ENCODE measurements around the gene FBLIM1.

FBLIM1 gene, protein sequence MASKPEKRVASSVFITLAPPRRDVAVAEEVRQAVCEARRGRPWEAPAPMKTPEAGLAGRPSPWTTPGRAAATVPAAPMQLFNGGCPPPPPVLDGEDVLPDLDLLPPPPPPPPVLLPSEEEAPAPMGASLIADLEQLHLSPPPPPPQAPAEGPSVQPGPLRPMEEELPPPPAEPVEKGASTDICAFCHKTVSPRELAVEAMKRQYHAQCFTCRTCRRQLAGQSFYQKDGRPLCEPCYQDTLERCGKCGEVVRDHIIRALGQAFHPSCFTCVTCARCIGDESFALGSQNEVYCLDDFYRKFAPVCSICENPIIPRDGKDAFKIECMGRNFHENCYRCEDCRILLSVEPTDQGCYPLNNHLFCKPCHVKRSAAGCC

GRCh38 chr1:15758343-15758931 lies at the start of gene FBLIM1:
Gene FBLIM1, plus strand, starts transcription at chr1:15758795. Its CDS starts 6,189 bp downstream, at chr1:15764984.
- no peak for FAIRE-seq

- FAIRE-seq = no peak
These were observed 49.4 kb upstream of the FBLIM1 start for GRCh38 chr1:15709226-15709625.

DNA sequence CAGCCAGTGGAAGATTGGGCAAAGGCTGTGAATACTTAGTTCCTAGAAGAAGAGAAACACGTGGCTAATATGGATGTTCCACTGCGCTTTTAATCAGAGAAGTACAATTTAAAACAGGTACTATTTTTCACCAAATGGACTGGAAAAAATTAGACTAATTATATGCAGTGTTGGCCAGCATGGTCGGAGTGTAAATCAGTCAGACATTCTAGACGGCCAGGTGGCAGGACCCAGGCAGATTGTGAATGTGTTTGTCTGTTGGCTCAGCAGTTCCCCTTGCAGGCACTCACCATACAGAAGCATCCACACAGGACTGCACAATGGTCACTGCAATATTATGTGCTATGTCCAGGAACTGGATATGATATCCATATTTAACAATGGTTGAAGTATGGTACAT lies 46.4 kb upstream of the FBLIM1 start:
- no peak for FAIRE-seq

- no peak for FAIRE-seq
These were observed 44.0 kb upstream of the FBLIM1 start for GRCh38 chr1:15714406-15715136.

- no peak for FAIRE-seq
These were observed 41.0 kb upstream of the FBLIM1 start for GRCh38 chr1:15717418-15718125.

GRCh38 chr1:15718199-15718601 lies 40.4 kb upstream of the FBLIM1 start:
- FAIRE-seq = no peak

DNA sequence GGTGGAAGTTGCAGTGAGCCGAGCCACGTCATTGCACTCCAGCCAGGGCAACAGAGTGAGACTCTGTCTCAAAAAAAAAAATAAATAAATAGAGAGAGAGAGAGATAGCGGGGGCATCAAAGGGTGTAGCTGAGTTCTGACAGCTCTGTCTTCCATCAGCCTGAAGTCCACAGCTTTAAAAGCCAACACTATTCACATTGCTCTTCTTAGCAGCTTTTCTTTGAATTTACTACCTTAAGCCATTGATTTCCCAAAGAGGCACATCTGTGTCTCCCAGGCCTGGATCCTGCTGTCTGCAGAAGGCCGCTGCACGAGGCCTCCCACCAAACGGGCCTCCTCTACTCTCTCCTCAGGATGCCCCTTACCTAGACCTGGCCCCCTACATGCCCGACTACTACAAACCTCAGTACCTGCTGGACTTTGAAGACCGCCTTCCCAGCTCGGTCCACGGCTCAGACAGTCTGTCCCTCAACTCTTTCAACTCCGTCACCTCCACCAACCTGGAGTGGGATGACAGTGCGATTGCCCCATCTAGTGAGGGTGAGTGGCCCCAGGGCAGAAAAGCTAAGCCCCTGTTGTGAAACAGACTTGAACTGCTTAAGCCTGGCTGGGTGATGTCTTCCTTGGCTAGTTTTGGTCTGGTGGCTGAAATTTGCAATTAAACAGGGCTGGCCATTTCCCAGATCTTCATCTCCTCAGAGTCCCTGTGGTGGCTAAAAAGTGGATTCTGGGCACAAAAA lies 39.0 kb upstream of the FBLIM1 start:
- no peak for FAIRE-seq

- no peak for FAIRE-seq
These were observed 37.7 kb upstream of the FBLIM1 start for GRCh38 chr1:15720861-15721260.

- FAIRE-seq = no peak
These were observed 36.2 kb upstream of the FBLIM1 start for GRCh38 chr1:15722411-15722810.

GRCh38 chr1:15722836-15723532 lies 35.6 kb upstream of the FBLIM1 start:
- no peak for FAIRE-seq

GRCh38 chr1:15723631-15724246 lies 34.9 kb upstream of the FBLIM1 start:
- no peak for FAIRE-seq

DNA sequence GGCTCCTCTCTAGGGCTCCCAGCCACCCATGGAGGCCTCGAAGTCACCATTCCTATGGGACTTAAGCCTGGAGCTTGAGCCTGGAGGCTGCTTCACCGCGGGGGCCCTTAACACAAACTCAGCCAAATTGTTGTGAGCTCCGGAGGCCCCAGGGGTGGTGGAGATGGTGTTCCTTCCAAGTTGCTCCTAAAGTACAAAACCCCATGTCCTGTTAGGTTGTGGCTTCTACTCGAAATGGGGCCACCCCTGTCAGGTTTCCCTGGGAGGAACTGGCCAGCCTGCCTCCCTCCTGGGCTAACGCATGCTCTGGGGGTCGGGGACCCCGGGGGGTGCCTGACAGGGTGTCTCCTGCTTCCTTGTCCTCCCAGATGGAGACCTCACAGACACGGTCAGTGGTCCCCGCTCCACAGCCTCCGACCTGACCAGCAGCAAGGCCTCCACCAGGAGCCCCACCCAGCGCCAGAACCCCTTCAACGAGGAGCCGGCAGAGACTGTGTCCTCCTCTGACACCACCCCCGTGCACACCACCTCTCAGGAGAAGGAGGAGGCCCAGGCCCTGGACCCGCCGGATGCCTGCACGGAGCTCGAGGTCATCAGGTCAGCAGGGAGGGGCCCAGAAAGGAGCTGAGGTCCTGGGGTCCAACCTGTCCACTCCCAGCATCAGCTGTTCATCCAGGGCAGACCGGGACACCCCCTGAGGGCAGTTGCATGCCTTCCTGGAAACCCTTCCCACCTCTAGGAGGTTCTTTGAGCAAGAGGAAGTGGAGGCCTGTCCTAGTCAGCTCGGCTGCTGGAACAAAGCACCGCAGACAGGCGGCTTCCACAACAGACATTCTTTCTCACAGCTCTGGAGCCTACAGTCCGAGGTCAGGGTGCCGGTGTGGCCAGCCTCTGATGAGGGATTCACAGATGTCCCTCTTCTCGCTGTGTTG lies 33.4 kb upstream of the FBLIM1 start:
- FAIRE-seq = no peak

- FAIRE-seq = no peak
These were observed 32.1 kb upstream of the FBLIM1 start for GRCh38 chr1:15726508-15726907.

DNA sequence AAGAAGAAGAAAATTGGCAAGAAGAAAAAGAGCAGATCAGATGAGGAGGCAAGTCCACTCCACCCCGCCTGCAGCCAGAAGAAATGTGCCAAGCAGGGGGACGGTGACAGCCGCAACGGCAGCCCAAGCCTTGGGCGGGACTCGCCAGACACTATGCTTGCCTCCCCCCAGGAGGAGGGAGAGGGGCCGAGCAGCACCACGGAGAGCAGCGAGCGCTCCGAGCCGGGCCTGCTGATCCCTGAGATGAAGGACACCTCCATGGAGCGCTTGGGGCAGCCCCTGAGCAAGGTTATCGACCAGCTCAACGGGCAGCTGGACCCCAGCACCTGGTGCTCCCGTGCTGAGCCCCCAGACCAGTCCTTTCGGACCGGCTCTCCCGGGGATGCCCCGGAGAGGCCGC lies 31.6 kb upstream of the FBLIM1 start:
- no peak for FAIRE-seq

- no peak for FAIRE-seq
These were observed 31.2 kb upstream of the FBLIM1 start for GRCh38 chr1:15727424-15727823.

DNA sequence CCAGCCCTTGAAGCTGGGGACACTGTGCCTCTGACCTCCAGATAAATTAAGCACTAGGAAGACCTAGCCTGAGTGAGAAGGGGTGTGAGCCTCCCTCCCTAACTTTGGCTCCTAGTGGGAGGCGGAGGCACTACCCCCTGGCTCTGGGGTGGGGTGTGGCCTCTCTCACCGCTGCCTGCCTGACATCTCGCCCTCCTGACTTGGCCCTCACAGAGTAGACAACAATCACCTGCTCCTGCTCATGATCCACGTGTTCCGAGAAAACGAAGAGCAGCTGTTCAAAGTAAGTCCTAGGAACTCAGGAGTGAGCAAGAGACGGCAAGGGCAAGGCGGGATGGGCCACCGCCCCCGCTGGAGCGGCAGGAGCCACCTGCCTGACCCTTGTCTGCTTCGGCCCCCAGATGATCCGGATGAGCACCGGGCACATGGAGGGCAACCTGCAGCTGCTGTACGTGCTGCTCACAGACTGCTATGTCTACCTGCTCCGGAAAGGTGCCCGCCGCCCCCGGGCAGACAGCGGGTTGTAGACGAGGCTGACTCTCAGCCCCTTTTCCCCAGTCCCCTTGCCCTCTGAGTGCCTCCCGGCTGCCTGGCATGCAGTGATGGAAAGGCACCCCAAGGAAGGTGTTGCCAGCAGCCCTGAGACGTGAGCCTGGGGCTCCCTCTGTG lies 30.6 kb upstream of the FBLIM1 start:
- no peak for FAIRE-seq

GRCh38 chr1:15728937-15729657 lies 29.5 kb upstream of the FBLIM1 start:
- FAIRE-seq = no peak

DNA sequence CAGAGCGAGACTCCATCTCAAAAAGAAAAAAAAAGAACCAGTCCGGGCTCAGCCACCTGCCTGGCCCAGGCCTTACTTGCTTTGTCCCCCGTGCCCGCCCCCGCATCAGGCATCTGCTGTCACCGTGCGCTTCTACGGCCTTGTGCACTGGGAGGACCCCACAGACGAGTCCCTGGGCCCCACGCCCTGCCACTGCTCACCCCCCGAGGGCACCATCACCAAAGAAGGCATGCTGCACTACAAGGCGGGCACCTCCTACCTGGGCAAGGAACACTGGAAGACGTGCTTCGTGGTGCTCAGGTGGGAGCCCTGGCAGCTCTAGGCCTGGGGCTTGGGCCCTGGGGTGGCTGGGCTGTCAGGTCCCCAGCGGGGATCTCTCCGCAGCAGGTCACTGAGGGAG lies 28.2 kb upstream of the FBLIM1 start:
- FAIRE-seq = no peak

DNA sequence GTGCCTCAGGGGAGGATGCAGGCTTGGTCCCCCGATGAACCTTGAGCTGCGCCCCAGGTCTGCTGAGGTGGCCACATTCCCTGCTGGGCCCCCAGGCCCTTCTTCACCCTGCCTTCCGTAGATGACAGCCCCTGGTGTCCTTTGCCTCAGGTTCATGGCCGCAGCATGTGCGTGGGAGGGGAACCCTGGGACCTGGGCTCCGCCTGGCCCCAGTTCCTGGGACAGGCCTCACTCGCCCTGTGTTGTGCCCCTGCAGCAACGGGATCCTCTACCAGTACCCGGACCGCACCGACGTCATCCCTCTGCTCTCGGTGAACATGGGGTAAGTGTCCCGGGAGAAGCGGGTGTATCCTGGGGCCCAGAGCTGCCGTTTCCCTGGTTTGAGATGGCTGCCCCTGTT lies 27.7 kb upstream of the FBLIM1 start:
- no peak for FAIRE-seq

All from G401.6 (cell line).